ENCODE data around the gene WNT16. TPM values are rescaled to one million over a fixed set of nuclear protein-coding genes. Genes with fewer than 3 reads are reported as not detected.

WNT16 gene
- total RNA-seq, 2 donors from 2014 or later = not detected

DNA sequence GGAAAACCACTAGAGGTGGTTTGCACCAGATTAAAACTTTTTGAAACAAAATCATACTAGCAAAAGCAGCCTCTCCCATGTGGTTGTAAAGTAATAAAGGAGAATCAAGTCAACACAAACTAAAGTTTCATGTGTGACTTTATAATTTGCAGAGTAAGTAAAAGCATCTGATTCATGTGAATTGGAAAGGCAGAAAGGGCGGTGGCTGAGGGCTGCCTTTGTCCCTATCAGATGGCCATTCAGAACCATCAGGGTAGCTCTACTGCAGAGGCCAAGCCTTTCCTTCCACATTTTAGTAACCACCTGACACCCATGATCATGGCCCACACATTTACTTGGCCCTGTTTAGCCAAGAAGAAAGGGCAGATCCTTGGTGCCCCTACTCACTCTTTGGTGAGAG, 15.7 kb downstream of the WNT16 start:
- no peak for ATAC-seq
- no peaks in the 10 kb centered on the region for H3K27me3 ChIP-seq
- TF ChIP-seq POLR2A (IDR thresholded peaks at IDR 0.05) (no peak), CTCF (IDR thresholded peaks at IDR 0.05) (no peak)
- H3K9me3 ChIP-seq = no peaks in the 10 kb centered on the region
- no peak overlapping the region for H3K4me3 ChIP-seq
- intact Hi-C loops (cut with DNase I) = no loop called here
- H3K4me1 ChIP-seq = no peaks in the 10 kb centered on the region
- WGBS, 2 donors = 88 to 94% methylated on average over 1 of the region's 1 CpG
- H3K36me3 ChIP-seq (replicated peaks in 1 of 2; ENCODE audit: insufficient read depth in 1 of 2, low read depth in 2 of 2) = no peaks in the 10 kb centered on the region
- no peak for DNase-seq
- H3K27ac ChIP-seq = no peak overlapping the region

DNA sequence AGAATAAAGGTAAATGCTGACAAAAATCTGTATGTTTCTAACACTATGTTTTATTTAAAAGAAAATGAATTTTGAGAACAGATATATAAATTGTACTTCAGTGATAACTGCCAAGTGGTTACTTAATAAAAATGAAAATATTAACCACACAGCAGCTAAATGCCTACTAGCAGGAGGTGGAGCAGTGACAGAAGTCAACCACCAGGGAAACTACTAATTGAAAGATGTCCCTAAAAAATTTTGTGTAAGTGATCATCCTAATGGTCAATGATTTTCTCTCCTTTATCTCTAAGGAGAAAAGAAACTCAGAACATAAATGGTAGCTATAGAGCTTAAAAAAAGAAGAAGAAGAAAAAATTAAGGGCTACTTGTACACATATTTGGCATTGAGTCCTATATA, 22.9 kb downstream of the WNT16 start:
- Histone ChIP-seq H3K4me1 (peaks cover 4% of the 10 kb centered on the region), H3K9me3 (no peaks in the 10 kb centered on the region), H3K27ac (no peak overlapping the region), H3K4me3 (no peak overlapping the region), H3K27me3 (no peaks in the 10 kb centered on the region), H3K36me3 (replicated peaks in 1 of 2; ENCODE audit: insufficient read depth in 1 of 2, low read depth in 2 of 2) (peaks cover 5 to 8% of the 10 kb centered on the region in 2 donors)
- intact Hi-C loops (cut with DNase I) = no loop called here
- DNase-seq = no peak
- TF ChIP-seq POLR2A (IDR thresholded peaks at IDR 0.05) (no peak), CTCF (IDR thresholded peaks at IDR 0.05) (no peak)
- ATAC-seq = no peak

- Histone ChIP-seq H3K9me3 (no peaks in the 10 kb centered on the region), H3K27me3 (no peaks in the 10 kb centered on the region), H3K4me1 (peaks cover 4% of the 10 kb centered on the region), H3K27ac (no peak overlapping the region), H3K36me3 (replicated peaks in 1 of 2; ENCODE audit: insufficient read depth in 1 of 2, low read depth in 2 of 2) (peaks cover 5 to 13% of the 10 kb centered on the region in 2 donors), H3K4me3 (no peak overlapping the region)
- DNase-seq (no peak), ATAC-seq (no peak)
- 57 to 67% methylated on average over 3 of the region's 3 CpGs for WGBS, 2 donors
- intact Hi-C loops (cut with DNase I) = no loop called here
- TF ChIP-seq POLR2A (IDR thresholded peaks at IDR 0.05) (no peak), CTCF (IDR thresholded peaks at IDR 0.05) (no peak)
Measured at GRCh38 chr7:121352323-121352722, 23.5 kb downstream of the WNT16 start.

- H3K36me3 ChIP-seq (replicated peaks in 1 of 2; ENCODE audit: insufficient read depth in 1 of 2, low read depth in 2 of 2) = peaks cover 8 to 17% of the 10 kb centered on the region in 2 donors
- WGBS, 2 donors = 49 to 63% methylated on average over 2 of the region's 2 CpGs
- H3K4me1 ChIP-seq = peaks cover 4% of the 10 kb centered on the region
- no peak for TF ChIP-seq CTCF (IDR thresholded peaks at IDR 0.05)
- TF ChIP-seq POLR2A (IDR thresholded peaks at IDR 0.05) = no peak
- H3K27ac ChIP-seq = no peak overlapping the region
- DNase-seq (no peak), ATAC-seq (no peak)
- intact Hi-C loops (cut with DNase I) = no loop called here
- no peak overlapping the region for H3K4me3 ChIP-seq
- H3K27me3 ChIP-seq = no peaks in the 10 kb centered on the region
- H3K9me3 ChIP-seq = no peaks in the 10 kb centered on the region
Measured at GRCh38 chr7:121355574-121355973, 26.8 kb downstream of the WNT16 start.

DNA sequence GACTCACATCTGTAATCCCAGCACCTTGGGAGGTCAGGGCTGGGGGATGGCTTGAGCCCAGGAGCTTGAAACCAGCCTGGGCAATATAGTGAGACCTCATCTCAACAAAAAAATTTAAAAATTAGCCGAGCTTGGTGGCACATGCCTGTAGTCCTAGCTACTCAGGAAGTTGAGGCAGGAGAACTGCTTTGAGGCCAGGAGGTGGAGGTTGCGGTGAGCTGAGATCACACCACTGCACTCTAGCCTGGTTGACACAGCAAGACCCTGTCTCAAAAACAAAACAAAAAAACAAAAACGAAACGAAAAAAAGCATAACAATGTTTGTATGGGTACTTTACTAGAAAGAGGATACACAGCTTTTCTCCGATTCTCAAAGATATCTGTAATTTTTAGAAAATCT, 31.8 kb downstream of the WNT16 start:
- 70 to 79% methylated on average over 5 of the region's 5 CpGs for WGBS, 2 donors
- TF ChIP-seq CTCF (IDR thresholded peaks at IDR 0.05) (no peak), POLR2A (IDR thresholded peaks at IDR 0.05) (no peak)
- Histone ChIP-seq H3K36me3 (replicated peaks in 1 of 2; ENCODE audit: insufficient read depth in 1 of 2, low read depth in 2 of 2) (peaks cover 6 to 18% of the 10 kb centered on the region in 2 donors), H3K4me3 (no peak overlapping the region), H3K27me3 (no peaks in the 10 kb centered on the region), H3K4me1 (peaks cover 3% of the 10 kb centered on the region), H3K27ac (no peak overlapping the region), H3K9me3 (no peaks in the 10 kb centered on the region)
- intact Hi-C loops (cut with DNase I) = no loop called here
- no peak for DNase-seq
- ATAC-seq = no peak
